Measurements from ENCODE around the gene PFDN6.

DNA sequence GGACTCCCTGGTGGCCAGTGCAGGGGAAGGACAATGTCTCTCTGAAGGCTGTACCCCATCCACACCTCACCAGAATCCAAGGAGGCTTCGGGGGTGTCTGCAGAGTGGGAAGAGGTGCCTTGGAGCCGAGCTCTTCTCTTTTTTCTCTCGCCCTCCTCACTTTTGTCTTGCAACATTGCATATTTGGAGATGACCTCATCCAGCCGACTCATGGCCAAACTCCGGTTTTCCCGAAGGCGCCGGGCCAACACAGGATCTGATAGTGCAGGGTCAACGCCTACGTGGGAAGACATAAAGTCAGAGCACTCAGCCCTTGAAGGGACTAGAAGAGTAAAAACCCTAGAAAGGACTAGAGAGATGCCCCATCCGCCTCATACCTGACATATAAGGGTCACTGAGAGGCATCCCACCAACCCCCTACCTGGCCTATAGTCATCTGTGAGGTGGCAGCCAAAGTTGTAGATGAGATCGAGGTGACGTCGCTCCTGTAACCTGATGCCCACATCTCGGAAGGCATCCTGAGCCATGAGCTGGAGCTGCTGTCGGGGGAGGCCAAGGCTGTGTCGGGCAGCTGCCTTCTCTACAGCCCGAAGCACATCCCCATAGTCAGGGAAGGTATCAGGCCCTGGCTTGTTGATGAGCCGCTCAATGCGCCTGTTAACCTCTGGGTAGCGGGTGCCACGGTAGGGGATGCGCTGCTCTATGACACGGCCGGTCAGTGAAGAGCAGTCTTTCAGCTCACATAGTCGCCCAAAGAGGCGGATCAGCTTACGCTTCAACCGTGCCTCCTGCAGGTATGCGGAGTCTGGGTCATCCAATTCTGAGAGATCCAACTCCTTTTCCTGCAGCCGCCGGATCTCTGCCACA is 31.1 kb downstream of the PFDN6 start:
- TF ChIP-seq CTCF (conservative IDR thresholded peaks at IDR 0.05 in 1 of 2, IDR thresholded peaks at IDR 0.05 in 1 of 2; ENCODE audit: extremely low read depth in 1 of 2, insufficient read depth in 1 of 2, low read depth in 1 of 2, low read length in 2 of 2) (no peak), EZH2 (IDR thresholded peaks at IDR 0.05; ENCODE audit: borderline replicate concordance, low read length) (no peak)
